Measurements from ENCODE around the gene PALM.

DNA sequence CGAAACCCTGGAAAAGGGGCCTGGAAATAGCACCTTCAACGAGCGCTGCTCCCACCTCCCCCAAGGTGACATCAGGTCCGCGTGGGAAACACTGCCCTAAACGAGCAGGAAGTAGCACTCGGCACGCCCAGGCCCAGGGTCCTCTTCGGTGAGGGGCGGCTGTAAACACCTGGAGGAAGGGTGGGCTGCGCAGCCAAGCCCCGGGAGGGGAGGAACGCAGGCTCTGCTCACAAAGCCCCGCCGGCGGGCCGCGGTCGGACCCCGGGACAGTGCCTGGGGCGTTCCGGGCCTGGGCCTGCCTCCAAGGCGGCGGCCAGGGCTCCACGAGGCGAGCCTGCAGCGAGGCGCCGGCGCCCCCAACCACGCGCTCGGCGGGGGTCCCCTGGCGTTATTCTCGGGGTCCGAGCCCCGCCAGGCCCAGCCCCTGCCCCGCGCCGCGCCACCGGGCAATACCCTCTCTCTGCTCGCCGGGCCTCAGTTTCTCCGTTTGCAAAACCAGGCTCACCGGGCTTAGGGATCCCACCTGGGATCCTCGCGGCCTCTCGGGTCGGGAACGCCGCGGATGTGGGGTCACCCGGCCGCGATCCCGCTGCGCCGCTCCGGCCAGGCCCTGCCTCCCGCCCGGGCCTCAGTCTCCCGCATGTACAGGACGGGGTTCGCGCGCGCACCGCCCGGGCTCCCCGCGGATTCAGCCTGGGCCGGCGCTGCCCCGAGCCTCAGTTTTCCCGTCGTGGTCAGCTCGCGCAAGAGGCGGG lies 46.4 kb upstream of the PALM start:
- TF ChIP-seq CEBPB (IDR thresholded peaks at IDR 0.05; ENCODE audit: borderline replicate concordance in 1 of 2, low read depth in 2 of 2, low read length in 2 of 2) (no peak), SUZ12 (IDR thresholded peaks at IDR 0.05; ENCODE audit: unreplicated experiment) (no peak), SPI1 (IDR thresholded peaks at IDR 0.05; ENCODE audit: borderline replicate concordance, insufficient read depth, low read depth, low read length) (no peak), TCF12 (IDR thresholded peaks at IDR 0.05; ENCODE audit: low read depth, low read length) (0 out of 2 replicates have a peak, but pooled peaks have one; percentile 19), CHD2 (IDR thresholded peaks at IDR 0.05; ENCODE audit: borderline replicate concordance, low read depth, low read length) (no peak), SMC3 (IDR thresholded peaks at IDR 0.05; ENCODE audit: borderline replicate concordance, low read length) (no peak), ESRRA (IDR thresholded peaks at IDR 0.05; ENCODE audit: low read length) (no peak), TAF1 (IDR thresholded peaks at IDR 0.05; ENCODE audit: borderline replicate concordance, low read depth, low read length) (0 out of 2 replicates have a peak, but pooled peaks have one; percentile 14), NFYB (IDR thresholded peaks at IDR 0.05; ENCODE audit: insufficient read depth, low read depth, low read length) (no peak)
- TF ChIP-seq, protein P1, sequence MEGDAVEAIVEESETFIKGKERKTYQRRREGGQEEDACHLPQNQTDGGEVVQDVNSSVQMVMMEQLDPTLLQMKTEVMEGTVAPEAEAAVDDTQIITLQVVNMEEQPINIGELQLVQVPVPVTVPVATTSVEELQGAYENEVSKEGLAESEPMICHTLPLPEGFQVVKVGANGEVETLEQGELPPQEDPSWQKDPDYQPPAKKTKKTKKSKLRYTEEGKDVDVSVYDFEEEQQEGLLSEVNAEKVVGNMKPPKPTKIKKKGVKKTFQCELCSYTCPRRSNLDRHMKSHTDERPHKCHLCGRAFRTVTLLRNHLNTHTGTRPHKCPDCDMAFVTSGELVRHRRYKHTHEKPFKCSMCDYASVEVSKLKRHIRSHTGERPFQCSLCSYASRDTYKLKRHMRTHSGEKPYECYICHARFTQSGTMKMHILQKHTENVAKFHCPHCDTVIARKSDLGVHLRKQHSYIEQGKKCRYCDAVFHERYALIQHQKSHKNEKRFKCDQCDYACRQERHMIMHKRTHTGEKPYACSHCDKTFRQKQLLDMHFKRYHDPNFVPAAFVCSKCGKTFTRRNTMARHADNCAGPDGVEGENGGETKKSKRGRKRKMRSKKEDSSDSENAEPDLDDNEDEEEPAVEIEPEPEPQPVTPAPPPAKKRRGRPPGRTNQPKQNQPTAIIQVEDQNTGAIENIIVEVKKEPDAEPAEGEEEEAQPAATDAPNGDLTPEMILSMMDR (IDR thresholded peaks at IDR 0.05 in 2 of 3, conservative IDR thresholded peaks at IDR 0.05 in 1 of 3; ENCODE audit: control insufficient read depth in 2 of 3, extremely low read depth in 1 of 3, insufficient read depth in 1 of 3, low read depth in 3 of 3, low read length in 3 of 3), result no peak
- TF ChIP-seq, protein P2, sequence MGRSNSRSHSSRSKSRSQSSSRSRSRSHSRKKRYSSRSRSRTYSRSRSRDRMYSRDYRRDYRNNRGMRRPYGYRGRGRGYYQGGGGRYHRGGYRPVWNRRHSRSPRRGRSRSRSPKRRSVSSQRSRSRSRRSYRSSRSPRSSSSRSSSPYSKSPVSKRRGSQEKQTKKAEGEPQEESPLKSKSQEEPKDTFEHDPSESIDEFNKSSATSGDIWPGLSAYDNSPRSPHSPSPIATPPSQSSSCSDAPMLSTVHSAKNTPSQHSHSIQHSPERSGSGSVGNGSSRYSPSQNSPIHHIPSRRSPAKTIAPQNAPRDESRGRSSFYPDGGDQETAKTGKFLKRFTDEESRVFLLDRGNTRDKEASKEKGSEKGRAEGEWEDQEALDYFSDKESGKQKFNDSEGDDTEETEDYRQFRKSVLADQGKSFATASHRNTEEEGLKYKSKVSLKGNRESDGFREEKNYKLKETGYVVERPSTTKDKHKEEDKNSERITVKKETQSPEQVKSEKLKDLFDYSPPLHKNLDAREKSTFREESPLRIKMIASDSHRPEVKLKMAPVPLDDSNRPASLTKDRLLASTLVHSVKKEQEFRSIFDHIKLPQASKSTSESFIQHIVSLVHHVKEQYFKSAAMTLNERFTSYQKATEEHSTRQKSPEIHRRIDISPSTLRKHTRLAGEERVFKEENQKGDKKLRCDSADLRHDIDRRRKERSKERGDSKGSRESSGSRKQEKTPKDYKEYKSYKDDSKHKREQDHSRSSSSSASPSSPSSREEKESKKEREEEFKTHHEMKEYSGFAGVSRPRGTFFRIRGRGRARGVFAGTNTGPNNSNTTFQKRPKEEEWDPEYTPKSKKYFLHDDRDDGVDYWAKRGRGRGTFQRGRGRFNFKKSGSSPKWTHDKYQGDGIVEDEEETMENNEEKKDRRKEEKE (IDR thresholded peaks at IDR 0.05), result no peak
- TF ChIP-seq, protein P3, sequence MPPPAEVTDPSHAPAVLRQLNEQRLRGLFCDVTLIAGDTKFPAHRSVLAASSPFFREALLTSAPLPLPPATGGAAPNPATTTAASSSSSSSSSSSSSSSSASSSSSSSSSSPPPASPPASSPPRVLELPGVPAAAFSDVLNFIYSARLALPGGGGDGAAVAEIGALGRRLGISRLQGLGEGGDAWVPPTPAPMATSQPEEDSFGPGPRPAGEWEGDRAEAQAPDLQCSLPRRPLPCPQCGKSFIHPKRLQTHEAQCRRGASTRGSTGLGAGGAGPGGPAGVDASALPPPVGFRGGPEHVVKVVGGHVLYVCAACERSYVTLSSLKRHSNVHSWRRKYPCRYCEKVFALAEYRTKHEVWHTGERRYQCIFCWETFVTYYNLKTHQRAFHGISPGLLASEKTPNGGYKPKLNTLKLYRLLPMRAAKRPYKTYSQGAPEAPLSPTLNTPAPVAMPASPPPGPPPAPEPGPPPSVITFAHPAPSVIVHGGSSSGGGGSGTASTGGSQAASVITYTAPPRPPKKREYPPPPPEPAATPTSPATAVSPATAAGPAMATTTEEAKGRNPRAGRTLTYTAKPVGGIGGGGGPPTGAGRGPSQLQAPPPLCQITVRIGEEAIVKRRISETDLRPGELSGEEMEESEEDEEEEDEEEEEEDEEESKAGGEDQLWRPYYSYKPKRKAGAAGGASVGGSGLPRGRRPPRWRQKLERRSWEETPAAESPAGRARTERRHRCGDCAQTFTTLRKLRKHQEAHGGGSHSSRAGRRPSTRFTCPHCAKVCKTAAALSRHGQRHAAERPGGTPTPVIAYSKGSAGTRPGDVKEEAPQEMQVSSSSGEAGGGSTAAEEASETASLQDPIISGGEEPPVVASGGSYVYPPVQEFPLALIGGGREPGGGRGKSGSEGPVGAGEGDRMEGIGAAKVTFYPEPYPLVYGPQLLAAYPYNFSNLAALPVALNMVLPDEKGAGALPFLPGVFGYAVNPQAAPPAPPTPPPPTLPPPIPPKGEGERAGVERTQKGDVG (CRISPR knock-in tag; IDR thresholded peaks at IDR 0.05), result no peak
- TF ChIP-seq, protein P4, sequence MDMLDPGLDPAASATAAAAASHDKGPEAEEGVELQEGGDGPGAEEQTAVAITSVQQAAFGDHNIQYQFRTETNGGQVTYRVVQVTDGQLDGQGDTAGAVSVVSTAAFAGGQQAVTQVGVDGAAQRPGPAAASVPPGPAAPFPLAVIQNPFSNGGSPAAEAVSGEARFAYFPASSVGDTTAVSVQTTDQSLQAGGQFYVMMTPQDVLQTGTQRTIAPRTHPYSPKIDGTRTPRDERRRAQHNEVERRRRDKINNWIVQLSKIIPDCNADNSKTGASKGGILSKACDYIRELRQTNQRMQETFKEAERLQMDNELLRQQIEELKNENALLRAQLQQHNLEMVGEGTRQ (IDR thresholded peaks at IDR 0.05; ENCODE audit: borderline replicate concordance, low read depth, low read length), result no peak
- TF ChIP-seq, protein P5, sequence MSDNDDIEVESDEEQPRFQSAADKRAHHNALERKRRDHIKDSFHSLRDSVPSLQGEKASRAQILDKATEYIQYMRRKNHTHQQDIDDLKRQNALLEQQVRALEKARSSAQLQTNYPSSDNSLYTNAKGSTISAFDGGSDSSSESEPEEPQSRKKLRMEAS (IDR thresholded peaks at IDR 0.05; ENCODE audit: low read depth, low read length), result no peak
